Small intestine (tissue), 7 donors: ENCODE measurements around the gene TMEM234. TPM values are rescaled to one million over a fixed set of nuclear protein-coding genes. Genes with fewer than 3 reads are reported as not detected.

Experiments used
- DNase-seq, 2 donors: peaks; one replicate each; pipeline versions ENCODE4 v3.0.0 to v3.0.0-alpha.2; 2013
- FAIRE-seq: peaks from 2 replicates; lab custom pipeline; 2012; peaks lifted over from hg19 to GRCh38; lab: Jason Lieb, UNC
- H3K27ac ChIP-seq, 3 donors: one replicate each; pipeline ENCODE4 v1.5.1; 2013; ENCODE audit warnings: low read length in 2 of 3, mild to moderate bottlenecking in 2 of 3, control low read depth in 1 of 3, inconsistent platforms in 1 of 3, low read depth in 1 of 3, moderate library complexity in 1 of 3
- H3K27me3 ChIP-seq, 3 donors: one replicate each; pipeline ENCODE4 v1.6.1; 2013; ENCODE audit warnings: low read length in 3 of 3, inconsistent platforms in 1 of 3; ENCODE audit not compliant: control insufficient read depth in 3 of 3, insufficient read depth in 3 of 3
- H3K36me3 ChIP-seq, 3 donors: one replicate each; pipeline ENCODE4 v1.6.1; 2013; ENCODE audit warnings: low read length in 3 of 3, inconsistent platforms in 1 of 3, low read depth in 1 of 3, mild to moderate bottlenecking in 1 of 3, moderate library complexity in 1 of 3; ENCODE audit not compliant: control insufficient read depth in 3 of 3, insufficient read depth in 2 of 3
- H3K4me1 ChIP-seq, 3 donors: one replicate each; pipeline ENCODE4 v1.6.1; 2013; ENCODE audit warnings: low read length in 2 of 3, inconsistent platforms in 1 of 3, low read depth in 1 of 3, mild to moderate bottlenecking in 1 of 3, moderate library complexity in 1 of 3; ENCODE audit not compliant: control insufficient read depth in 3 of 3, insufficient read depth in 2 of 3
- H3K4me3 ChIP-seq, 3 donors: one replicate each; pipeline ENCODE4 v1.5.1; 2013; ENCODE audit warnings: low read length in 3 of 3, control low read depth in 1 of 3, inconsistent platforms in 1 of 3, low read depth in 1 of 3, mild to moderate bottlenecking in 1 of 3, moderate library complexity in 1 of 3
- H3K9me3 ChIP-seq, 2 donors: one replicate each; pipeline ENCODE4 v1.6.1; 2013; ENCODE audit warnings: low read depth in 1 of 2, low read length in 1 of 2; ENCODE audit not compliant: control insufficient read depth in 2 of 2, insufficient read depth in 1 of 2
- WGBS, 3 donors: extraction: QIAGEN DNeasy Blood & Tissue Kit; methylation state at CpG; one replicate each; pipeline ENCODE4 v1.1.7; 2013; 5-methylcytosine and 5-hydroxymethylcytosine counted together
- polyA plus RNA-seq, 4 donors: library from polyadenylated mRNA; stranded (reverse) in 3 of 4; unstranded in 1 of 4; fragments of 200-250 nt in 3 of 4; fragments of 120-200 nt in 1 of 4; gene quantifications; one replicate each; pipeline versions ENCODE4 v1.2.1 to v1.2.3, GENCODE V29; 2013
- donor health status: healthy with polysubstance abuse.
- donor health status: control.
- donor health status: control.
- donor health status: Bipolar disorder and iron deficiency.
- donor health status: healthy.

The TMEM234 gene
- polyA plus RNA-seq, 4 donors: 6.5 to 22.1 (median 10.5) TPM

- Histone ChIP-seq H3K4me3 (no peak overlapping the region), H3K9me3 (no peaks in the 10 kb centered on the region), H3K4me1 (peaks cover 2 to 25% (median 6%) of the 10 kb centered on the region in 3 donors), H3K27me3 (no peaks in the 10 kb centered on the region), H3K36me3 (peaks cover 0 to 43% (median 2%) of the 10 kb centered on the region in 3 donors), H3K27ac (peak overlapping the region in 1 of 3 donors; percentile 12)
- DNase-seq (no peak), FAIRE-seq (no peak)
- 78 to 84% (median 79%) methylated on average over 5 of the region's 5 CpGs for WGBS, 3 donors
Observed at GRCh38 chr1:32181563-32181962, 40.6 kb downstream of the TMEM234 start.

GRCh38 chr1:32181065-32181464 is 41.1 kb downstream of the TMEM234 start:
- no peaks in the 10 kb centered on the region for H3K9me3 ChIP-seq
- no peak for DNase-seq
- peak overlapping the region in 1 of 3 donors; percentile 12 for H3K27ac ChIP-seq
- no peaks in the 10 kb centered on the region for H3K27me3 ChIP-seq
- H3K36me3 ChIP-seq: peaks cover 0 to 42% (median 2%) of the 10 kb centered on the region in 3 donors
- H3K4me1 ChIP-seq: peaks cover 2 to 25% (median 6%) of the 10 kb centered on the region in 3 donors
- WGBS, 3 donors: 74 to 83% (median 79%) methylated on average over 9 of the region's 9 CpGs
- FAIRE-seq: no peak
- H3K4me3 ChIP-seq: peak overlapping the region in 1 of 3 donors; percentile 69

GRCh38 chr1:32180186-32181060 is 41.7 kb downstream of the TMEM234 start:
- FAIRE-seq: no peak
- peak overlapping the region; percentile 88 to 99 (median 98) for H3K27ac ChIP-seq

GRCh38 chr1:32179443-32180185 is 42.5 kb downstream of the TMEM234 start, which contains the start of gene TXLNA:
Gene TXLNA, plus strand, starts transcription at chr1:32179675. Its CDS starts 671 bp downstream, at chr1:32180346.
- Histone ChIP-seq H3K27ac (peak within 1 kb of the TSS; percentile 88 to 99 (median 98)), H3K36me3 (peaks cover 0 to 40% (median 2%) of the 10 kb centered on the region in 3 donors), H3K27me3 (no peaks in the 10 kb centered on the region), H3K4me1 (peaks cover 2 to 25% (median 6%) of the 10 kb centered on the region in 3 donors), H3K4me3 (peak within 1 kb of the TSS; percentile 66 to 88 (median 69)), H3K9me3 (no peaks in the 10 kb centered on the region)
- FAIRE-seq (no peak), DNase-seq (peak; percentile 93 to 96)
- 0 to 1% (median 0%) methylated on average over 54 to 79 of the region's 79 CpGs for WGBS, 3 donors

More at GRCh38 chr1:32180186-32181060, 41.7 kb downstream of the TMEM234 start:
- WGBS, 3 donors: 5% methylated on average over 36 of the region's 36 CpGs
- H3K4me1 ChIP-seq: peaks cover 2 to 25% (median 6%) of the 10 kb centered on the region in 3 donors
- H3K27me3 ChIP-seq: no peaks in the 10 kb centered on the region
- peak in 1 of 2 donors; percentile 37 for DNase-seq
- no peaks in the 10 kb centered on the region for H3K9me3 ChIP-seq
- H3K4me3 ChIP-seq: peak overlapping the region; percentile 66 to 88 (median 69)
- peaks cover 0 to 36% (median 2%) of the 10 kb centered on the region in 3 donors for H3K36me3 ChIP-seq

- no peak for FAIRE-seq
- H3K4me3 ChIP-seq: peak overlapping the region; percentile 66 to 88 (median 69)
- H3K27me3 ChIP-seq: no peaks in the 10 kb centered on the region
- no peak for DNase-seq
- H3K4me1 ChIP-seq: peaks cover 2 to 25% (median 6%) of the 10 kb centered on the region in 3 donors
- H3K27ac ChIP-seq: peak overlapping the region; percentile 84 to 99 (median 98)
- WGBS, 3 donors: 13 to 15% (median 15%) methylated on average over 7 of the region's 7 CpGs
- H3K9me3 ChIP-seq: no peaks in the 10 kb centered on the region
- H3K36me3 ChIP-seq: peaks cover 0 to 38% (median 2%) of the 10 kb centered on the region in 3 donors
Observed at GRCh38 chr1:32179193-32179442, 43.0 kb downstream of the TMEM234 start.

GRCh38 chr1:32178380-32179192 is 43.6 kb downstream of the TMEM234 start:
- FAIRE-seq (no peak), DNase-seq (no peak)
- 85 to 88% (median 86%) methylated on average over 7 of the region's 7 CpGs for WGBS, 3 donors
- Histone ChIP-seq H3K36me3 (peaks cover 0 to 40% (median 1%) of the 10 kb centered on the region in 3 donors), H3K27me3 (no peaks in the 10 kb centered on the region), H3K27ac (peak overlapping the region in 2 of 3 donors; percentile 98 to 99), H3K4me1 (peaks cover 2 to 27% (median 6%) of the 10 kb centered on the region in 3 donors), H3K4me3 (peak overlapping the region in 1 of 3 donors; percentile 69), H3K9me3 (no peaks in the 10 kb centered on the region)

GRCh38 chr1:32172621-32173245 is 49.4 kb downstream of the TMEM234 start:
- no peak overlapping the region for H3K4me3 ChIP-seq
- H3K4me1 ChIP-seq: peaks cover 0 to 13% (median 0%) of the 10 kb centered on the region in 3 donors
- no peak for FAIRE-seq
- 82 to 96% (median 95%) methylated on average over 1 of the region's 1 CpG for WGBS, 3 donors
- no peaks in the 10 kb centered on the region for H3K9me3 ChIP-seq
- H3K27ac ChIP-seq: no peak overlapping the region
- H3K36me3 ChIP-seq: peaks cover 22 to 48% (median 24%) of the 10 kb centered on the region in 3 donors
- no peaks in the 10 kb centered on the region for H3K27me3 ChIP-seq
- DNase-seq: no peak
